BLaER1 treated with 17β-estradiol and CSF1 and Interleukin-3, amounts not matched to agents 10 nM and 100 nM (cell line): ENCODE data around the gene PRRT1.
A peak's percentile ranks its signal among the peaks of the same experiment; 100 is the strongest.

ENCODE experiments used
- H3K27ac ChIP-seq, 11 experiments: shearing (Covaris generic); formaldehyde crosslinking; 2 replicates each; pipeline ENCODE4 v1.8.1; 2022
- H3K27me3 ChIP-seq, 11 experiments: shearing (Covaris generic); formaldehyde crosslinking; 2 replicates each; pipeline ENCODE4 v1.8.1; 2022
- H3K36me3 ChIP-seq, 11 experiments: shearing (Covaris generic); formaldehyde crosslinking; 2 replicates each; pipeline ENCODE4 v1.8.1; 2022
- H3K4me1 ChIP-seq, 10 experiments: shearing (Covaris generic); formaldehyde crosslinking; 2 replicates each; pipeline ENCODE4 v1.8.1; 2022
- H3K4me2 ChIP-seq, 11 experiments: shearing (Covaris generic); formaldehyde crosslinking; 2 replicates each; pipeline ENCODE4 v1.8.1; 2022
- H3K4me3 ChIP-seq, 10 experiments: shearing (Covaris generic); formaldehyde crosslinking; 2 replicates each; pipeline ENCODE4 v1.8.1; 2022
- H3K9ac ChIP-seq, 11 experiments: shearing (Covaris generic); formaldehyde crosslinking; 2 replicates each; pipeline ENCODE4 v1.8.1; 2022
- H3K9me3 ChIP-seq, 11 experiments: shearing (Covaris generic); formaldehyde crosslinking; replicated peaks in 1 of 11; 2 replicates each; pipeline ENCODE4 v1.8.1; 2022
- H4K20me1 ChIP-seq, 11 experiments: shearing (Covaris generic); formaldehyde crosslinking; 2 replicates each; pipeline ENCODE4 v1.8.1; 2022
- Cebpa-rat ChIP-seq, 11 experiments: shearing (Covaris generic); IDR thresholded peaks; 2 replicates each; pipeline ENCODE4 v1.8.1; 2022

The PRRT1 gene

GRCh38 chr6:32184084-32184640, 32.4 kb upstream of the PRRT1 start, which contains the start of gene AGER:
Gene AGER (minus strand): TSS chr6:32184253. CDS start chr6:32184222, 31 bp downstream.
- peaks cover 66 to 81% (median 75%) of the 10 kb centered on the region in 11 experiments for H3K36me3 ChIP-seq
- TF ChIP-seq Cebpa-rat (IDR thresholded peaks at IDR 0.05): 0 out of 22 replicates have a peak, but pooled peaks of 1 of the 11 experiments have one; percentile 38
- H3K4me1 ChIP-seq: peaks cover 42 to 88% (median 66%) of the 10 kb centered on the region in 10 experiments
- no peaks in the 10 kb centered on the region for H3K9me3 ChIP-seq
- H3K9ac ChIP-seq: peak within 1 kb of the TSS in 10 of 11 experiments; percentile 26 to 66 (median 36); a peak in 12 of 22 replicates
- H3K27ac ChIP-seq: peak within 1 kb of the TSS in 4 of 11 experiments; percentile 12 to 37 (median 29); a peak in 7 of 22 replicates
- peaks cover 0 to 37% (median 7%) of the 10 kb centered on the region in 11 experiments; a peak in 9 of 22 replicates for H4K20me1 ChIP-seq
- H3K4me3 ChIP-seq: no peak within 1 kb of the TSS
- H3K27me3 ChIP-seq: no peaks in the 10 kb centered on the region
- peak within 1 kb of the TSS in 2 of 11 experiments; percentile 26 to 95; a peak in 2 of 22 replicates for H3K4me2 ChIP-seq

DNA sequence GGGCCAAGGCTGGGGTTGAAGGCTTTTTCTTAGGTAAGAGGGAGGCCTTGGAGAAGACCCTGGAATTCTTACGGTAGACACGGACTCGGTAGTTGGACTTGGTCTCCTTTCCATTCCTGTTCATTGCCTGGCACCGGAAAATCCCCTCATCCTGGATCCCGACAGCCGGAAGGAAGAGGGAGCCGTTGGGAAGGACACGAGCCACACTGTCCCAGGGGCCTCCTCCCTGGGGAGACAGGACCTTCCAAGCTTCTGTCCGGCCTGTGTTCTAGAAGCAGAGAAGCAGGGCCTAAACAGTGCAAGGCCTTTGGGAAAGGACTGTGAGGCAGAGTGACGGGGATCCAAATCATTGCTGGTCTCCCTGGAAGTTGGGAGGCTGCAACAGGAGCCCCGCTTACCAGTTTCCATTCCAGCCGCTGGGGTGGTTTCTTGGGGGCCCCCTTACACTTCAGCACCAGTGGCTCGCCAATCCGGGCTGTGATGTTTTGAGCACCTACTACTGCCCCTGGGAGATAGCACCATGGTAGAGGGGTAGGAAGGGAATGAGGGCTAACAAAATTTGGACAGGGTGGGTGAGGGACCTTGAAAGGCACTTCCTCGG, 31.8 kb upstream of the PRRT1 start:
- Histone ChIP-seq H3K4me1 (peaks cover 42 to 87% (median 65%) of the 10 kb centered on the region in 10 experiments), H3K27ac (peak overlapping the region in 4 of 11 experiments; percentile 12 to 37 (median 22); a peak in 5 of 22 replicates), H3K27me3 (no peaks in the 10 kb centered on the region), H3K4me2 (peak overlapping the region in 1 of 11 experiments; percentile 26; a peak in 1 of 22 replicates), H3K9ac (peak overlapping the region in 10 of 11 experiments; percentile 5 to 66 (median 36); a peak in 12 of 22 replicates), H4K20me1 (peaks cover 0 to 37% (median 7%) of the 10 kb centered on the region in 11 experiments; a peak in 9 of 22 replicates), H3K9me3 (no peaks in the 10 kb centered on the region), H3K36me3 (peaks cover 66 to 81% (median 75%) of the 10 kb centered on the region in 11 experiments), H3K4me3 (no peak overlapping the region)
- TF ChIP-seq Cebpa-rat (IDR thresholded peaks at IDR 0.05): no peak

DNA sequence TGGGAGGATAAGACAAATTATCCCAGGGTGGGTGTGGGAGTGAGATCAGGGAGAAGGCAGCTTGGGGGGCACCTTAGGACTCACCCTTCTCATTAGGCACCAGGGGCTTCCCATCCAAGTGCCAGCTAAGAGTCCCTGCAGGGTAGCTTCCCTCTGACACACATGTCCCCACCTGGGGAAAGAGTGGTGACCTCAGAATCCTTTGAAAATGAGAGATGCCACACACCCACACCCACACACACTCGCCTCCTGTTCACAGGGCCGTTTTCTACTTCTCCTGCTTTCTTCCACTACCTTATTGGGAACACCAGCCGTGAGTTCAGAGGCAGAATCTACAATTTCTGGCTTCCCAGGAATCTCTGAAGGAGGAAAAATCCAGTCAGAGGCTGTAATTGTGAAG, 31.3 kb upstream of the PRRT1 start:
- peaks cover 0 to 33% (median 7%) of the 10 kb centered on the region in 11 experiments; a peak in 9 of 22 replicates for H4K20me1 ChIP-seq
- peak overlapping the region in 5 of 11 experiments; percentile 12 to 38 (median 37); a peak in 6 of 22 replicates for H3K27ac ChIP-seq
- no peaks in the 10 kb centered on the region for H3K9me3 ChIP-seq
- peaks cover 62 to 76% (median 71%) of the 10 kb centered on the region in 11 experiments for H3K36me3 ChIP-seq
- peak overlapping the region in 10 of 11 experiments; percentile 7 to 66 (median 36); a peak in 16 of 22 replicates for H3K9ac ChIP-seq
- no peak overlapping the region for H3K4me3 ChIP-seq
- H3K27me3 ChIP-seq: no peaks in the 10 kb centered on the region
- H3K4me2 ChIP-seq: peak overlapping the region in 3 of 11 experiments; percentile 20 to 95 (median 46); a peak in 5 of 22 replicates
- peaks cover 37 to 82% (median 60%) of the 10 kb centered on the region in 10 experiments for H3K4me1 ChIP-seq
- no peak for TF ChIP-seq Cebpa-rat (IDR thresholded peaks at IDR 0.05)

- H3K27ac ChIP-seq: peak overlapping the region in 7 of 11 experiments; percentile 21 to 43 (median 37); a peak in 10 of 22 replicates
- no peak overlapping the region for H3K4me3 ChIP-seq
- no peaks in the 10 kb centered on the region for H3K27me3 ChIP-seq
- peak overlapping the region; percentile 7 to 66 (median 37); a peak in 17 of 22 replicates for H3K9ac ChIP-seq
- H3K36me3 ChIP-seq: peaks cover 57 to 72% (median 67%) of the 10 kb centered on the region in 11 experiments
- H4K20me1 ChIP-seq: peaks cover 0 to 28% (median 7%) of the 10 kb centered on the region in 11 experiments; a peak in 9 of 22 replicates
- TF ChIP-seq Cebpa-rat (IDR thresholded peaks at IDR 0.05): no peak
- H3K9me3 ChIP-seq: no peaks in the 10 kb centered on the region
- peak overlapping the region in 5 of 11 experiments; percentile 2 to 95 (median 46); a peak in 6 of 22 replicates for H3K4me2 ChIP-seq
- peaks cover 32 to 77% (median 55%) of the 10 kb centered on the region in 10 experiments for H3K4me1 ChIP-seq
Measured at GRCh38 chr6:32182555-32182981, 30.8 kb upstream of the PRRT1 start.

- Histone ChIP-seq H4K20me1 (peaks cover 0 to 24% (median 5%) of the 10 kb centered on the region in 11 experiments; a peak in 9 of 22 replicates), H3K4me3 (no peak overlapping the region), H3K4me2 (peak overlapping the region in 5 of 11 experiments; percentile 2 to 95 (median 46); a peak in 6 of 22 replicates), H3K27ac (peak overlapping the region in 7 of 11 experiments; percentile 21 to 43 (median 37); a peak in 10 of 22 replicates), H3K27me3 (no peaks in the 10 kb centered on the region), H3K4me1 (peaks cover 31 to 75% (median 55%) of the 10 kb centered on the region in 10 experiments), H3K9me3 (no peaks in the 10 kb centered on the region), H3K9ac (peak overlapping the region; percentile 7 to 66 (median 37); a peak in 16 of 22 replicates), H3K36me3 (peaks cover 52 to 66% (median 61%) of the 10 kb centered on the region in 11 experiments)
- TF ChIP-seq Cebpa-rat (IDR thresholded peaks at IDR 0.05): no peak
Measured at GRCh38 chr6:32181915-32182529, 30.3 kb upstream of the PRRT1 start.

DNA sequence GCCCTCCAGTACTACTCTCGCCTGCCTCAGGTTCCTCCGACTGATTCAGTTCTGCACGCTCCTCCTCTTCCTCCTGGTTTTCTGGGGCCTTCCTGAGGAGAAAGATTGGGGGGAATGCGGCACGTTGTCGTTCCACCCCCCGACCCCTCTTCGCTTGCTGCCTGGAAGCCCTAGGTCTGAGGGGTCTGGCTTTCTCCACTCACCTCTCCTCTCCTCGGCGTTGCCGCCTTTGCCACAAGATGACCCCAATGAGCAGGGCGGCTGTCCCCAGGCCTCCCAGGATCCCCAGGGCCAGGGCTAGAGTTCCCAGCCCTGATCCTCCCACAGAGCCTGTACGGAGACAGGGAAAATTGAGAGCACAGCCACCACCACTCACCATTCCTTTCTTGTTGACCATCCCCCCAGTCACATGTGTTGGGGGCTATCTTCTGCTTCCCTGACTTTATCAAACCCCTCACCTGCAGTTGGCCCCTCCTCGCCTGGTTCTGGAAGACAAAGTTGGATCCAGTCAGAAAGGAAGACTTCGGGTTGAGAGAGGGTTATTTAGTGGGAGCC, 29.5 kb upstream of the PRRT1 start:
- H3K4me1 ChIP-seq: peaks cover 31 to 75% (median 55%) of the 10 kb centered on the region in 10 experiments
- no peak overlapping the region for H3K4me3 ChIP-seq
- H4K20me1 ChIP-seq: peaks cover 0 to 18% (median 0%) of the 10 kb centered on the region in 11 experiments; a peak in 6 of 22 replicates
- no peaks in the 10 kb centered on the region for H3K27me3 ChIP-seq
- peaks cover 44 to 58% (median 53%) of the 10 kb centered on the region in 11 experiments for H3K36me3 ChIP-seq
- H3K27ac ChIP-seq: peak overlapping the region in 1 of 11 experiments; percentile 4; a peak in 1 of 22 replicates
- peak overlapping the region in 5 of 11 experiments; percentile 1 to 43 (median 13); a peak in 3 of 22 replicates for H3K9ac ChIP-seq
- peak overlapping the region in 5 of 11 experiments; percentile 46 to 95 (median 92); a peak in 5 of 22 replicates for H3K4me2 ChIP-seq
- H3K9me3 ChIP-seq: no peaks in the 10 kb centered on the region
- no peak for TF ChIP-seq Cebpa-rat (IDR thresholded peaks at IDR 0.05)

GRCh38 chr6:32179766-32180405, 28.1 kb upstream of the PRRT1 start:
- peak overlapping the region in 9 of 11 experiments; percentile 80 to 90 (median 86); a peak in 9 of 22 replicates for H3K9ac ChIP-seq
- H3K27ac ChIP-seq: peak overlapping the region in 7 of 11 experiments; percentile 1 to 93 (median 86); a peak in 4 of 22 replicates
- H3K27me3 ChIP-seq: no peaks in the 10 kb centered on the region
- H3K9me3 ChIP-seq: no peaks in the 10 kb centered on the region
- no peak for TF ChIP-seq Cebpa-rat (IDR thresholded peaks at IDR 0.05)
- peaks cover 38 to 78% (median 60%) of the 10 kb centered on the region in 10 experiments for H3K4me1 ChIP-seq
- peaks cover 39 to 53% (median 49%) of the 10 kb centered on the region in 11 experiments for H3K36me3 ChIP-seq
- H3K4me2 ChIP-seq: peak overlapping the region; percentile 88 to 99 (median 95)
- H3K4me3 ChIP-seq: peak overlapping the region; percentile 73 to 90 (median 80); a peak in 15 of 20 replicates
- peaks cover 0 to 18% (median 0%) of the 10 kb centered on the region in 11 experiments; a peak in 6 of 22 replicates for H4K20me1 ChIP-seq
